A549 (cell line): ENCODE measurements around the gene LRRC2. TPM values are rescaled to one million over a fixed set of nuclear protein-coding genes. Genes with fewer than 3 reads are reported as not detected.
"Not testable (repeated sequence)": the region's sequence is repeated elsewhere in the genome, so short reads cannot be mapped to it uniquely, and the experiment has no call there.

Source experiments
- ATAC-seq, 2 experiments: fragments of 200-7000 bp in 1 of 2; fragments of >200 bp in 1 of 2; cut with Nextera tagmentation in 1 of 2; cut with Tn5 transposase in 1 of 2; 3 replicates each; pipeline versions ENCODE4 v1.8.0 to v1.9.1; 2018 to 2020; ENCODE audit warnings: mild to moderate bottlenecking in 1 of 2, moderate library complexity in 1 of 2
- CTCF ChIA-PET: fragments of 300-600 bp; sonication (Branson Sonifier 250); formaldehyde crosslinking; extraction: SDS; loops from one replicate; lab custom pipeline; 2021; ENCODE audit warnings: antibody characterized with exemption, inconsistent platforms; lab: Yijun Ruan, JAX
- POLR2A ChIA-PET: fragments of 350-600 bp; formaldehyde crosslinking; extraction: SDS; loops from one replicate; lab custom pipeline; 2021; ENCODE audit warnings: antibody characterized with exemption, inconsistent platforms; lab: Yijun Ruan, JAX
- DNase-seq, 2 experiments: peaks; one replicate each; pipeline versions ENCODE4 v3.0.0 to v3.0.0-alpha.2; 2011 to 2016; ENCODE audit warnings: low read depth in 1 of 2, low spot score in 1 of 2
- FAIRE-seq: peaks from 2 replicates; lab custom pipeline; 2011; peaks lifted over from hg19 to GRCh38; lab: Jason Lieb, UNC
- H3K27ac ChIP-seq, 2 experiments: fragments of >200 bp; sonication (Bioruptor Twin); formaldehyde crosslinking; 3 replicates each; pipeline ENCODE4 v1.5.1; 2016 to 2017
- H3K4me1 ChIP-seq: fragments of >200 bp; sonication (Bioruptor Twin); formaldehyde crosslinking; 3 replicates; pipeline ENCODE4 v1.6.1; 2016
- H3K4me2 ChIP-seq: fragments of >200 bp; sonication (Bioruptor Twin); formaldehyde crosslinking; 3 replicates; pipeline ENCODE4 v1.6.1; 2016
- H3K4me3 ChIP-seq: fragments of >200 bp; sonication (Bioruptor Twin); formaldehyde crosslinking; 3 replicates; pipeline ENCODE4 v1.5.1; 2016
- H3K9me3 ChIP-seq: fragments of >200 bp; sonication (Bioruptor Twin); formaldehyde crosslinking; 3 replicates; pipeline ENCODE4 v1.6.1; 2016
- ATOH8 ChIP-seq: fragments of 250-450 bp; sonication (Bioruptor Pico); IDR thresholded peaks from 2 replicates; pipeline ENCODE4 v1.5.0; 2020; ENCODE audit warnings: low read depth, mild to moderate bottlenecking, moderate library complexity
- BCL3 ChIP-seq: fragments of >200 bp; sonication (Bioruptor Twin); formaldehyde crosslinking; IDR thresholded peaks from 3 replicates; pipeline ENCODE4 v1.6.1; 2016
- BHLHE40 ChIP-seq: IDR thresholded peaks from 2 replicates; pipeline ENCODE4 v1.6.1; 2012; ENCODE audit warnings: low read depth, low read length, inconsistent platforms
- CHD2 ChIP-seq: fragments of 150-350 bp; IDR thresholded peaks from 2 replicates; pipeline ENCODE4 v1.6.1; 2014; ENCODE audit warnings: low read length; ENCODE audit not compliant: partially characterized antibody
- E2F6 ChIP-seq: IDR thresholded peaks from 2 replicates; pipeline ENCODE4 v1.6.1; 2012; ENCODE audit warnings: low read depth, borderline replicate concordance
- EHMT2 ChIP-seq: fragments of 200-600 bp; sonication (generic); IDR thresholded peaks from 2 replicates; pipeline ENCODE4 v1.6.1; 2016; ENCODE audit warnings: antibody characterized with exemption, low read depth, mild to moderate bottlenecking, moderate library complexity
- EP300 ChIP-seq, 2 experiments: fragments of >200 bp; sonication (Bioruptor Twin); formaldehyde crosslinking; IDR thresholded peaks; 2 replicates in 1 of 2; 3 replicates in 1 of 2; pipeline ENCODE4 v1.6.1; 2016 to 2017
- FOSB ChIP-seq: fragments of 250-450 bp; sonication (Bioruptor Pico); IDR thresholded peaks from 2 replicates; pipeline ENCODE4 v1.5.0; 2020; ENCODE audit warnings: mild to moderate bottlenecking, moderate library complexity
- FOSL2 ChIP-seq, 2 experiments: fragments of 450-650 bp in 1 of 2; fragments of >200 bp in 1 of 2; sonication (Bioruptor Twin) in 1 of 2; formaldehyde crosslinking; IDR thresholded peaks; 2 replicates each; pipeline versions ENCODE4 v1.5.0 to v1.6.1; 2016 to 2020; ENCODE audit warnings: mild to moderate bottlenecking in 1 of 2, moderate library complexity in 1 of 2
- HES2 ChIP-seq: fragments of >200 bp; sonication (Bioruptor Twin); formaldehyde crosslinking; IDR thresholded peaks from 2 replicates; pipeline ENCODE4 v1.6.1; 2016
- HMGXB4 ChIP-seq: fragments of 250-450 bp; sonication (Bioruptor Pico); IDR thresholded peaks from 2 replicates; pipeline ENCODE4 v1.5.0; 2021; ENCODE audit warnings: mild to moderate bottlenecking, moderate library complexity, borderline replicate concordance
- HOXA7 ChIP-seq: fragments of 250-450 bp; sonication (Bioruptor Pico); IDR thresholded peaks from 2 replicates; pipeline ENCODE4 v1.5.0; 2020; ENCODE audit warnings: mild to moderate bottlenecking, moderate library complexity
- HOXB5 ChIP-seq: fragments of 250-450 bp; sonication (Bioruptor Pico); IDR thresholded peaks from 2 replicates; pipeline ENCODE4 v1.5.0; 2020; ENCODE audit warnings: mild to moderate bottlenecking, moderate library complexity
- JUN ChIP-seq, 2 experiments: fragments of >200 bp; sonication (Bioruptor Twin); formaldehyde crosslinking; IDR thresholded peaks; 2 replicates in 1 of 2; 3 replicates in 1 of 2; pipeline ENCODE4 v1.6.1; 2016 to 2017
- MYC ChIP-seq: IDR thresholded peaks from 2 replicates; pipeline ENCODE4 v1.6.1; 2012; ENCODE audit warnings: mild to moderate bottlenecking, inconsistent platforms, low read length, improper control_type of control experiment, borderline replicate concordance
- NFE2L2 ChIP-seq: fragments of 150-350 bp; conservative IDR thresholded peaks from 2 replicates; pipeline ENCODE4 v1.6.1; 2014; ENCODE audit warnings: low read length
- NPAS2 ChIP-seq: fragments of 250-450 bp; sonication (Bioruptor Pico); IDR thresholded peaks from 2 replicates; pipeline ENCODE4 v1.8.0; 2022; ENCODE audit warnings: mild to moderate bottlenecking, moderate library complexity, borderline replicate concordance
- NR3C1 ChIP-seq: fragments of >200 bp; sonication (Bioruptor Twin); formaldehyde crosslinking; IDR thresholded peaks from 3 replicates; pipeline ENCODE4 v1.6.1; 2017
- PBX3 ChIP-seq: IDR thresholded peaks from 2 replicates; pipeline ENCODE4 v1.6.1; 2012
- POLR2A ChIP-seq: IDR thresholded peaks from 2 replicates; pipeline ENCODE4 v1.6.1; 2012; ENCODE audit warnings: mild to moderate bottlenecking, low read length
- RCOR1 ChIP-seq: fragments of 150-350 bp; IDR thresholded peaks from 2 replicates; pipeline ENCODE4 v1.6.1; 2014; ENCODE audit warnings: antibody characterized with exemption, low read length, low read depth
- RNF2 ChIP-seq: fragments of 200-600 bp; sonication (generic); IDR thresholded peaks from 2 replicates; pipeline ENCODE4 v1.6.1; 2016; ENCODE audit warnings: low read depth, mild to moderate bottlenecking, antibody characterized with exemption, moderate library complexity, borderline replicate concordance
- SREBF2 ChIP-seq: fragments of 450-650 bp; IDR thresholded peaks from 2 replicates; pipeline ENCODE4 v1.6.1; 2014; ENCODE audit warnings: mild to moderate bottlenecking, moderate library complexity
- ZC3H11A ChIP-seq: fragments of 450-650 bp; IDR thresholded peaks from 2 replicates; pipeline ENCODE4 v1.6.1; 2014; ENCODE audit warnings: antibody characterized with exemption, mild to moderate bottlenecking
- ZNF302 ChIP-seq: fragments of 250-450 bp; sonication (Bioruptor Pico); IDR thresholded peaks from 2 replicates; pipeline ENCODE4 v1.9.0; 2021; ENCODE audit warnings: inconsistent platforms, mild to moderate bottlenecking, moderate library complexity
- WGBS: methylation state at CpG from one replicate; pipeline ENCODE4 v1.1.6; 2017; ENCODE audit errors: missing lambda C conversion rate; 5-methylcytosine and 5-hydroxymethylcytosine counted together
- polyA plus RNA-seq, 4 experiments: library from polyadenylated mRNA; depleted of rRNA in 3 of 4; stranded (reverse); fragments of >200 nt; fragmentation: RNase III in 1 of 4; extraction: RNeasy Plus Mini Kit Qiagen cat#74134 plus additional on column Dnase treatment in 1 of 4; gene quantifications; 2 replicates in 3 of 4; 3 replicates in 1 of 4; pipeline ENCODE4 v1.2.3, GENCODE V29; 2011 to 2017

The LRRC2 gene
- polyA plus RNA-seq, 2 of the 4 experiments (the other 2 are of a cell fraction) = not detected

GRCh38 chr3:46523556-46523955 lies 42.5 kb downstream of the LRRC2 start:
- Histone ChIP-seq H3K4me3 (no peak overlapping the region), H3K4me2 (no peak overlapping the region), H3K9me3 (no peaks in the 10 kb centered on the region), H3K4me1 (no peaks in the 10 kb centered on the region), H3K27ac (no peak overlapping the region)
- 83% methylated on average over 2 of the region's 2 CpGs for WGBS
- FAIRE-seq (no peak), DNase-seq (no peak), ATAC-seq (no peak)
- POLR2A ChIA-PET = no interaction called here
- CTCF ChIA-PET = no interaction called here
- TF ChIP-seq FOSL2 (IDR thresholded peaks at IDR 0.05) = no peak
- no peak for TF ChIP-seq FOSL2 (CRISPR knock-in tag; IDR thresholded peaks at IDR 0.05)
- no peak for TF ChIP-seq ZC3H11A
- TF ChIP-seq FOSB (CRISPR knock-in tag) = no peak
- TF ChIP-seq NFE2L2 = no peak
- TF ChIP-seq CHD2 = no peak
- TF ChIP-seq SREBF2 = no peak
- TF ChIP-seq BHLHE40 = no peak
- TF ChIP-seq HES2 = no peak
- TF ChIP-seq JUN (IDR thresholded peaks at IDR 0.05) = no peak
- no peak for TF ChIP-seq HOXB5 (CRISPR knock-in tag)
- TF ChIP-seq ATOH8 (CRISPR knock-in tag) = no peak
- TF ChIP-seq BCL3 = no peak
- TF ChIP-seq EHMT2 = no peak
- no peak for TF ChIP-seq ZNF302 (CRISPR knock-in tag)
- TF ChIP-seq MYC = no peak

GRCh38 chr3:46522201-46522600 lies 43.9 kb downstream of the LRRC2 start:
- TF ChIP-seq ZC3H11A = peak; percentile 53
- CTCF ChIA-PET = interaction anchor here (2.1 kb wide), 1 partner anchor 33 kb away, joined by 5 read pairs; no protein-coding TSS in a partner anchor
- ATAC-seq, DNase-seq, H3K4me2 ChIP-seq, H3K4me1 ChIP-seq, POLR2A ChIA-PET, FAIRE-seq, H3K9me3 ChIP-seq, H3K4me3 ChIP-seq, H3K27ac ChIP-seq: not testable (repeated sequence)
- 63% methylated on average over 4 of the region's 4 CpGs for WGBS

- TF ChIP-seq HOXB5 (CRISPR knock-in tag) (no peak), POLR2A (no peak), HMGXB4 (CRISPR knock-in tag) (no peak), ZC3H11A (no peak), HOXA7 (no peak), NR3C1 (no peak), NFE2L2 (no peak), EP300 (IDR thresholded peaks at IDR 0.05) (no peak), FOSL2 (IDR thresholded peaks at IDR 0.05) (no peak), FOSL2 (CRISPR knock-in tag; IDR thresholded peaks at IDR 0.05) (no peak), RNF2 (no peak), PBX3 (no peak), NPAS2 (CRISPR knock-in tag) (no peak), HES2 (no peak), RCOR1 (no peak), E2F6 (no peak), MYC (no peak)
- DNase-seq (no peak), FAIRE-seq (no peak), ATAC-seq (no peak)
- no peaks in the 10 kb centered on the region for H3K9me3 ChIP-seq
- WGBS = 55% methylated on average over 9 of the region's 9 CpGs
- no peak overlapping the region for H3K27ac ChIP-seq
- ChIA-PET POLR2A (no interaction called here), CTCF (interaction anchor here (1.2 to 2.1 kb wide), 2 partner anchors 32 to 33 kb away, joined by 3 to 5 read pairs; no protein-coding TSS in a partner anchor)
- 0 out of 3 replicates have a peak, but pooled peaks cover 3% of the 10 kb centered on the region for H3K4me1 ChIP-seq
- no peak overlapping the region for H3K4me3 ChIP-seq
- no peak overlapping the region for H3K4me2 ChIP-seq
Measured at GRCh38 chr3:46521096-46521495, 45.0 kb downstream of the LRRC2 start.
